ENCODE results near the gene MALL.
"Not testable (repeated sequence)": the region's sequence is repeated elsewhere in the genome, so short reads cannot be mapped to it uniquely, and the experiment has no call there.

Gene MALL

GRCh38 chr2:110062332-110062731 lies 53.3 kb downstream of the MALL start:
- not testable (repeated sequence) for H3K4me1 ChIP-seq (ENCODE audit: insufficient read depth, low read length); H3K27me3 ChIP-seq (ENCODE audit: insufficient read depth, low read length); H3K9me3 ChIP-seq (ENCODE audit: low read length); H2AFZ ChIP-seq (ENCODE audit: low read depth, low read length); H3K36me3 ChIP-seq (ENCODE audit: insufficient read depth, low read length); H3K4me3 ChIP-seq (ENCODE audit: low read length)

GRCh38 chr2:110060550-110060949 lies 55.1 kb downstream of the MALL start:
- not testable (repeated sequence) for H3K4me3 ChIP-seq (ENCODE audit: low read length); H2AFZ ChIP-seq (ENCODE audit: low read depth, low read length); H3K36me3 ChIP-seq (ENCODE audit: insufficient read depth, low read length); H3K27me3 ChIP-seq (ENCODE audit: insufficient read depth, low read length); H3K9me3 ChIP-seq (ENCODE audit: low read length); H3K4me1 ChIP-seq (ENCODE audit: insufficient read depth, low read length)

- H3K4me1 ChIP-seq (ENCODE audit: insufficient read depth, low read length); H2AFZ ChIP-seq (ENCODE audit: low read depth, low read length); H3K36me3 ChIP-seq (ENCODE audit: insufficient read depth, low read length); H3K4me3 ChIP-seq (ENCODE audit: low read length); H3K9me3 ChIP-seq (ENCODE audit: low read length); H3K27me3 ChIP-seq (ENCODE audit: insufficient read depth, low read length): not testable (repeated sequence)
Measured at GRCh38 chr2:110059694-110060358, 55.8 kb downstream of the MALL start.

- not testable (repeated sequence) for H3K36me3 ChIP-seq (ENCODE audit: insufficient read depth, low read length); H3K27me3 ChIP-seq (ENCODE audit: insufficient read depth, low read length); H3K9me3 ChIP-seq (ENCODE audit: low read length); H3K4me3 ChIP-seq (ENCODE audit: low read length); H2AFZ ChIP-seq (ENCODE audit: low read depth, low read length); H3K4me1 ChIP-seq (ENCODE audit: insufficient read depth, low read length)
Measured at GRCh38 chr2:110059009-110059693, 56.5 kb downstream of the MALL start.

- H3K9me3 ChIP-seq (ENCODE audit: low read length); H3K4me1 ChIP-seq (ENCODE audit: insufficient read depth, low read length); H3K4me3 ChIP-seq (ENCODE audit: low read length); H3K36me3 ChIP-seq (ENCODE audit: insufficient read depth, low read length); H2AFZ ChIP-seq (ENCODE audit: low read depth, low read length); H3K27me3 ChIP-seq (ENCODE audit: insufficient read depth, low read length): not testable (repeated sequence)
Measured at GRCh38 chr2:110058034-110058433, 57.6 kb downstream of the MALL start.

- not testable (repeated sequence) for H2AFZ ChIP-seq (ENCODE audit: low read depth, low read length); H3K4me3 ChIP-seq (ENCODE audit: low read length); H3K27me3 ChIP-seq (ENCODE audit: insufficient read depth, low read length); H3K4me1 ChIP-seq (ENCODE audit: insufficient read depth, low read length); H3K36me3 ChIP-seq (ENCODE audit: insufficient read depth, low read length); H3K9me3 ChIP-seq (ENCODE audit: low read length)
Measured at GRCh38 chr2:110055819-110056408, 59.7 kb downstream of the MALL start.

- not testable (repeated sequence) for H3K36me3 ChIP-seq (ENCODE audit: insufficient read depth, low read length); H3K27me3 ChIP-seq (ENCODE audit: insufficient read depth, low read length); H3K4me3 ChIP-seq (ENCODE audit: low read length)
Measured at GRCh38 chr2:110054521-110055407, 60.9 kb downstream of the MALL start.

GRCh38 chr2:110053688-110054087 lies 61.9 kb downstream of the MALL start:
- H3K36me3 ChIP-seq (ENCODE audit: insufficient read depth, low read length); H3K4me3 ChIP-seq (ENCODE audit: low read length); H3K9me3 ChIP-seq (ENCODE audit: low read length); H3K27me3 ChIP-seq (ENCODE audit: insufficient read depth, low read length); H2AFZ ChIP-seq (ENCODE audit: low read depth, low read length); H3K4me1 ChIP-seq (ENCODE audit: insufficient read depth, low read length): not testable (repeated sequence)

More at GRCh38 chr2:110054521-110055407, 60.9 kb downstream of the MALL start:
- not testable (repeated sequence) for H2AFZ ChIP-seq (ENCODE audit: low read depth, low read length); H3K4me1 ChIP-seq (ENCODE audit: insufficient read depth, low read length); H3K9me3 ChIP-seq (ENCODE audit: low read length)

- not testable (repeated sequence) for H2AFZ ChIP-seq (ENCODE audit: low read depth, low read length); H3K4me1 ChIP-seq (ENCODE audit: insufficient read depth, low read length); H3K9me3 ChIP-seq (ENCODE audit: low read length); H3K4me3 ChIP-seq (ENCODE audit: low read length); H3K27me3 ChIP-seq (ENCODE audit: insufficient read depth, low read length); H3K36me3 ChIP-seq (ENCODE audit: insufficient read depth, low read length)
Measured at GRCh38 chr2:110052166-110052565, 63.5 kb downstream of the MALL start.

GRCh38 chr2:110050222-110050621 lies 65.4 kb downstream of the MALL start:
- not testable (repeated sequence) for H3K27me3 ChIP-seq (ENCODE audit: insufficient read depth, low read length); H3K4me3 ChIP-seq (ENCODE audit: low read length); H3K9me3 ChIP-seq (ENCODE audit: low read length); H3K4me1 ChIP-seq (ENCODE audit: insufficient read depth, low read length); H2AFZ ChIP-seq (ENCODE audit: low read depth, low read length); H3K36me3 ChIP-seq (ENCODE audit: insufficient read depth, low read length)

- not testable (repeated sequence) for H3K36me3 ChIP-seq (ENCODE audit: insufficient read depth, low read length); H3K9me3 ChIP-seq (ENCODE audit: low read length); H3K27me3 ChIP-seq (ENCODE audit: insufficient read depth, low read length); H2AFZ ChIP-seq (ENCODE audit: low read depth, low read length); H3K4me3 ChIP-seq (ENCODE audit: low read length); H3K4me1 ChIP-seq (ENCODE audit: insufficient read depth, low read length)
Measured at GRCh38 chr2:110049769-110050168, 65.9 kb downstream of the MALL start.

- H3K4me1 ChIP-seq (ENCODE audit: insufficient read depth, low read length); H3K9me3 ChIP-seq (ENCODE audit: low read length); H3K36me3 ChIP-seq (ENCODE audit: insufficient read depth, low read length); H3K4me3 ChIP-seq (ENCODE audit: low read length); H3K27me3 ChIP-seq (ENCODE audit: insufficient read depth, low read length); H2AFZ ChIP-seq (ENCODE audit: low read depth, low read length): not testable (repeated sequence)
Measured at GRCh38 chr2:110048255-110049197, 67.1 kb downstream of the MALL start.
